H1 (cell line): Measurements from ENCODE around the gene AGPAT2. TPM values are rescaled to one million over a fixed set of nuclear protein-coding genes. Genes with fewer than 3 reads are reported as not detected.

Experiments used
- CTCF ChIA-PET: fragments of 300-600 bp; sonication (Branson Sonifier 250); formaldehyde crosslinking; loops from one replicate; lab custom pipeline; 2021; ENCODE audit not compliant: partially characterized antibody; lab: Charles Lee
- POLR2A ChIA-PET: fragments of 300-600 bp; sonication (Branson Sonifier 250); formaldehyde crosslinking; loops from one replicate; lab custom pipeline; 2021; ENCODE audit warnings: inconsistent platforms; ENCODE audit not compliant: partially characterized antibody; lab: Charles Lee
- DNase-seq, 2 experiments: peaks; one replicate each; pipeline versions ENCODE4 v3.0.0 to v3.0.0-alpha.2; 2010 to 2022; ENCODE audit warnings: low spot score in 2 of 2, low read depth in 1 of 2, mixed read lengths in 1 of 2
- FAIRE-seq: peaks from 2 replicates; lab custom pipeline; 2011; peaks lifted over from hg19 to GRCh38; lab: Jason Lieb, UNC
- H2AFZ ChIP-seq: 2 replicates; pipeline ENCODE4 v1.8.1; 2012; ENCODE audit warnings: low read length, inconsistent platforms
- H2AK5ac ChIP-seq: 2 replicates; pipeline ENCODE4 v1.6.1; 2013; ENCODE audit warnings: low read depth, low read length
- H2BK120ac ChIP-seq: replicated peaks from 2 replicates; pipeline ENCODE3; 2013; ENCODE audit warnings: low read depth, low read length, inconsistent platforms
- H2BK12ac ChIP-seq: 2 replicates; pipeline ENCODE4 v1.6.1; 2013; ENCODE audit warnings: low read depth, low read length
- H2BK15ac ChIP-seq: 2 replicates; pipeline ENCODE4 v1.6.1; 2013; ENCODE audit warnings: low read length
- H2BK20ac ChIP-seq: 2 replicates; pipeline ENCODE4 v1.6.1; 2013; ENCODE audit warnings: low read length
- H2BK5ac ChIP-seq: 2 replicates; pipeline ENCODE4 v1.6.1; 2013; ENCODE audit warnings: low read depth, low read length
- H3K14ac ChIP-seq: 2 replicates; pipeline ENCODE4 v1.6.1; 2013; ENCODE audit warnings: inconsistent platforms; ENCODE audit not compliant: insufficient read length
- H3K18ac ChIP-seq: 2 replicates; pipeline ENCODE4 v1.6.1; 2013; ENCODE audit warnings: low read length; ENCODE audit errors: extremely low read depth
- H3K23ac ChIP-seq: 2 replicates; pipeline ENCODE4 v1.6.1; 2013; ENCODE audit warnings: inconsistent platforms; ENCODE audit not compliant: insufficient read length
- H3K23me2 ChIP-seq: 2 replicates; pipeline ENCODE4 v1.6.1; 2013; ENCODE audit warnings: low read depth, low read length
- H3K27ac ChIP-seq: 2 replicates; pipeline ENCODE4 v1.6.1; 2011; ENCODE audit warnings: low read depth, low read length, inconsistent platforms
- H3K27me3 ChIP-seq, 4 experiments: replicated peaks in 1 of 4; 1 replicate in 1 of 4; 2 replicates in 3 of 4; pipeline versions ENCODE4 v1.6.1 to v1.8.1; 2011 to 2013; ENCODE audit warnings: low read length in 3 of 4, mild to moderate bottlenecking in 3 of 4, inconsistent platforms in 2 of 4, mixed read lengths in 2 of 4, moderate library complexity in 1 of 4; ENCODE audit not compliant: control insufficient read depth in 3 of 4, insufficient read depth in 3 of 4; ENCODE audit errors: extremely low read depth in 1 of 4
- H3K36me3 ChIP-seq, 4 experiments: 2 replicates each; pipeline versions ENCODE4 v1.6.1 to v1.8.1; 2011 to 2013; ENCODE audit warnings: mild to moderate bottlenecking in 4 of 4, low read length in 3 of 4, moderate library complexity in 2 of 4, control low read depth in 1 of 4, inconsistent platforms in 1 of 4; ENCODE audit not compliant: insufficient read depth in 4 of 4, control insufficient read depth in 2 of 4
- H3K4ac ChIP-seq: replicated peaks from 2 replicates; pipeline ENCODE3; 2013; ENCODE audit warnings: low read length, low read depth, mixed read lengths, inconsistent platforms; ENCODE audit not compliant: insufficient read length
- H3K4me1 ChIP-seq, 4 experiments: replicated peaks in 1 of 4; 1 replicate in 1 of 4; 2 replicates in 3 of 4; pipeline versions ENCODE4 v1.6.1 to v1.8.1; 2011 to 2013; ENCODE audit warnings: low read length in 3 of 4, inconsistent platforms in 2 of 4, mixed read lengths in 1 of 4; ENCODE audit not compliant: insufficient read depth in 4 of 4, control insufficient read depth in 3 of 4
- H3K4me2 ChIP-seq, 2 experiments: 2 replicates each; pipeline versions ENCODE4 v1.6.1 to v1.8.1; 2011 to 2013; ENCODE audit warnings: low read depth in 2 of 2, low read length in 2 of 2, control low read depth in 1 of 2, inconsistent platforms in 1 of 2, mild to moderate bottlenecking in 1 of 2; ENCODE audit not compliant: insufficient read depth in 1 of 2
- H3K4me3 ChIP-seq, 4 experiments: fragments of 200-600, 300-600 bp in 1 of 4; sonication (generic), shearing (Covaris generic), sonication (Bioruptor Twin) in 1 of 4; 2 replicates each; pipeline versions ENCODE4 v1.5.1 to v1.8.1; 2011 to 2016; ENCODE audit warnings: low read length in 4 of 4, low read depth in 3 of 4, control low read depth in 2 of 4, inconsistent platforms in 2 of 4, mild to moderate bottlenecking in 2 of 4, mixed read lengths in 1 of 4, moderate library complexity in 1 of 4; ENCODE audit not compliant: insufficient read depth in 2 of 4; ENCODE audit errors: extremely low read depth in 1 of 4
- H3K56ac ChIP-seq: replicated peaks from 2 replicates; pipeline ENCODE3; 2013; ENCODE audit warnings: low read depth, mild to moderate bottlenecking, mixed read lengths, low read length, inconsistent platforms; ENCODE audit not compliant: insufficient read length
- H3K79me1 ChIP-seq: 2 replicates; pipeline ENCODE4 v1.6.1; 2013; ENCODE audit warnings: low read depth, low read length, control low read depth
- H3K79me2 ChIP-seq, 2 experiments: 2 replicates each; pipeline versions ENCODE4 v1.6.1 to v1.8.1; 2012 to 2013; ENCODE audit warnings: low read length in 2 of 2, mild to moderate bottlenecking in 2 of 2, inconsistent platforms in 1 of 2; ENCODE audit not compliant: insufficient read depth in 2 of 2, control insufficient read depth in 1 of 2
- H3K9ac ChIP-seq, 4 experiments: replicated peaks in 1 of 4; 1 replicate in 1 of 4; 2 replicates in 3 of 4; pipeline versions ENCODE4 v1.6.1 to v1.8.1; 2011 to 2013; ENCODE audit warnings: low read depth in 3 of 4, low read length in 3 of 4, control low read depth in 2 of 4, mild to moderate bottlenecking in 2 of 4, moderate library complexity in 2 of 4, inconsistent platforms in 1 of 4; ENCODE audit errors: extremely low read depth in 1 of 4
- H3K9me3 ChIP-seq, 2 experiments: 2 replicates each; pipeline versions ENCODE4 v1.6.1 to v1.8.1; 2012 to 2013; ENCODE audit warnings: mild to moderate bottlenecking in 2 of 2, moderate library complexity in 2 of 2, control low read depth in 1 of 2, inconsistent platforms in 1 of 2, low read depth in 1 of 2, low read length in 1 of 2, mixed read lengths in 1 of 2; ENCODE audit not compliant: insufficient read depth in 2 of 2
- H4K20me1 ChIP-seq, 2 experiments: replicated peaks in 1 of 2; 2 replicates each; pipeline versions ENCODE3 to v1.8.1; 2011 to 2013; ENCODE audit warnings: inconsistent platforms in 2 of 2, low read length in 2 of 2, mild to moderate bottlenecking in 1 of 2; ENCODE audit not compliant: insufficient read depth in 2 of 2, control insufficient read depth in 1 of 2
- H4K5ac ChIP-seq: 2 replicates; pipeline ENCODE4 v1.6.1; 2013; ENCODE audit warnings: low read length, low read depth, mixed read lengths, inconsistent platforms; ENCODE audit not compliant: insufficient read length
- H4K8ac ChIP-seq: 2 replicates; pipeline ENCODE4 v1.8.0; 2013; ENCODE audit warnings: mild to moderate bottlenecking, moderate library complexity, low read length, inconsistent platforms; ENCODE audit not compliant: insufficient read depth; ENCODE audit errors: extremely low read depth
- H4K91ac ChIP-seq: replicated peaks from 2 replicates; pipeline ENCODE3; 2013; ENCODE audit warnings: low read length, mixed read lengths, inconsistent platforms; ENCODE audit not compliant: insufficient read length
- CREB1 ChIP-seq: IDR thresholded peaks from 2 replicates; pipeline ENCODE4 v1.6.1; 2012; ENCODE audit warnings: inconsistent platforms
- EZH2 ChIP-seq: fragments of 200-600 bp; sonication (generic); IDR thresholded peaks from 2 replicates; pipeline ENCODE4 v1.7.1; 2012; ENCODE audit warnings: low read depth, mild to moderate bottlenecking, moderate library complexity, low read length, inconsistent platforms; ENCODE audit not compliant: severe bottlenecking
- JUND ChIP-seq: IDR thresholded peaks from 2 replicates; pipeline ENCODE4 v1.6.1; 2011; ENCODE audit warnings: mild to moderate bottlenecking, improper control_type of control experiment, low read length
- KDM5A ChIP-seq: fragments of 200-600 bp; IDR thresholded peaks from 2 replicates; pipeline ENCODE4 v1.7.1; 2012; ENCODE audit warnings: mild to moderate bottlenecking, low read length, inconsistent platforms, mixed read lengths
- TBP ChIP-seq: IDR thresholded peaks from 2 replicates; pipeline ENCODE4 v1.6.1; 2011; ENCODE audit warnings: low read depth, low read length, improper control_type of control experiment
- WGBS, 2 experiments: shearing (Covaris generic) in 1 of 2; methylation state at CpG; one replicate each; pipeline versions ENCODE4 v1.1.6 to v1.1.7; 2013 to 2015; ENCODE audit warnings: low lambda C conversion rate in 2 of 2, mixed read lengths in 2 of 2, inconsistent platforms in 1 of 2, low coverage in 1 of 2, missing lambda C conversion rate in 1 of 2; ENCODE audit not compliant: insufficient replicate concordance in 2 of 2, insufficient coverage in 1 of 2, insufficient read length in 1 of 2; ENCODE audit errors: extremely low coverage in 1 of 2, missing lambda C conversion rate in 1 of 2; 5-methylcytosine and 5-hydroxymethylcytosine counted together
- polyA plus RNA-seq, 7 experiments: library from polyadenylated mRNA; depleted of rRNA in 3 of 7; stranded (reverse) in 5 of 7; unstranded in 2 of 7; fragments of >200 nt in 5 of 7; fragments of 200-250 nt in 2 of 7; gene quantifications; 1 replicate in 5 of 7; 2 replicates in 1 of 7; 4 replicates in 1 of 7; pipeline versions ENCODE4 v1.2.1 to v1.2.3, GENCODE V29; 2011 to 2013; ENCODE audit warnings: missing spikeins in 2 of 7, mixed read lengths in 2 of 7
- total RNA-seq: library from RNA; stranded (reverse); fragmentation: NEBNext Ultra II Directional; extraction: Animal tissue kit (Norgen Biotek cat#: 25700); gene quantifications from 2 replicates; pipeline ENCODE4 v1.2.1, GENCODE V29; 2021
- TF ChIP-seq, protein P1 (sequence below): IDR thresholded peaks from 2 replicates; pipeline ENCODE4 v1.6.1; 2011; ENCODE audit warnings: low read length, improper control_type of control experiment

Gene AGPAT2
- total and polyA plus RNA-seq, 2 of the 8 experiments (the other 6 are each of a cell fraction or from before 2014, with no cell fraction given) = 31.6 to 37.6 TPM

DNA sequence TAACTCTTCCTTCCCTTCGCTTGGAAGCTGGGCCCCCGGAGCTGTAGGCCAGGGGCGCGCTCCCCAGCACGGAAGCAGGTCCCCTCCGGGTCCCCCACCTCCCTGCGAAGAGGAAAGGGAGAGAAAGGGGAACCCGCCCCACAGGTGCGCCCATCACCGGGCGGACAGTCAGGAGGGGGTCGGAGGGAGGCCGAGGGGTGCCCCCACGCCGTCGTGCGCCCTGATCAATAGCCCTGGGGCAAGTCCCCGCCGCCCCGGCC is 793 bp downstream of the AGPAT2 start:
- H3K4me1 ChIP-seq = peaks cover 0 to 27% (median 14%) of the 10 kb centered on the region in 4 experiments; a peak in 5 of 7 replicates
- no peak for FAIRE-seq
- CTCF ChIA-PET = interaction anchor here (0.5 to 12.8 kb wide), 5 partner anchors 8 to 202 kb away, joined by 3 to 125 read pairs (median 4); no protein-coding TSS in a partner anchor

More for the DNA sequence above, 793 bp downstream of the AGPAT2 start:
- Histone ChIP-seq H4K8ac (peak overlapping the region; percentile 87; the same call in 1 of the 2 replicates), H3K4me2 (peak overlapping the region; percentile 48 to 81), H2BK5ac (no peak overlapping the region), H3K36me3 (no peaks in the 10 kb centered on the region), H3K27me3 (peaks cover 0 to 11% (median 5%) of the 10 kb centered on the region in 4 experiments; a peak in 4 of 7 replicates), H2BK12ac (no peak overlapping the region), H3K4me3 (peak overlapping the region; percentile 56 to 85 (median 64)), H2AK5ac (no peak overlapping the region), H3K14ac (no peak overlapping the region), H3K23me2 (peaks cover 13% of the 10 kb centered on the region; the same call in 1 of the 2 replicates), H4K91ac (no peak overlapping the region), H4K5ac (no peak overlapping the region), H3K79me1 (peaks cover 6% of the 10 kb centered on the region), H2BK120ac (no peak overlapping the region), H3K9ac (no peak overlapping the region), H3K56ac (no peak overlapping the region), H3K79me2 (no peaks in the 10 kb centered on the region), H3K23ac (no peak overlapping the region), H3K4ac (no peak overlapping the region), H2AFZ (no peak overlapping the region), H2BK15ac (no peak overlapping the region), H2BK20ac (no peak overlapping the region), H3K18ac (peak overlapping the region; percentile 48), H3K27ac (no peak overlapping the region), H3K9me3 (no peaks in the 10 kb centered on the region), H4K20me1 (peaks cover 2 to 10% of the 10 kb centered on the region in 2 experiments)
- TF ChIP-seq JUND (no peak), CREB1 (no peak), TBP (no peak), KDM5A (no peak), EZH2 (peak; percentile 10)
- TF ChIP-seq, protein P1, sequence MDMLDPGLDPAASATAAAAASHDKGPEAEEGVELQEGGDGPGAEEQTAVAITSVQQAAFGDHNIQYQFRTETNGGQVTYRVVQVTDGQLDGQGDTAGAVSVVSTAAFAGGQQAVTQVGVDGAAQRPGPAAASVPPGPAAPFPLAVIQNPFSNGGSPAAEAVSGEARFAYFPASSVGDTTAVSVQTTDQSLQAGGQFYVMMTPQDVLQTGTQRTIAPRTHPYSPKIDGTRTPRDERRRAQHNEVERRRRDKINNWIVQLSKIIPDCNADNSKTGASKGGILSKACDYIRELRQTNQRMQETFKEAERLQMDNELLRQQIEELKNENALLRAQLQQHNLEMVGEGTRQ = no peak
- DNase-seq = peak in 1 of 2 experiments; percentile 68
- POLR2A ChIA-PET = interaction anchor here (1.2 to 3.7 kb wide), 2 partner anchors 32 to 42 kb away, joined by 3 to 29 read pairs; no protein-coding TSS in a partner anchor
- 5% methylated on average over 18 of the region's 20 CpGs; no CpG with 5 or more reads in 1 of the 2 experiments for WGBS, 2 experiments
